Measurements from ENCODE around the gene TMEM269.

DNA sequence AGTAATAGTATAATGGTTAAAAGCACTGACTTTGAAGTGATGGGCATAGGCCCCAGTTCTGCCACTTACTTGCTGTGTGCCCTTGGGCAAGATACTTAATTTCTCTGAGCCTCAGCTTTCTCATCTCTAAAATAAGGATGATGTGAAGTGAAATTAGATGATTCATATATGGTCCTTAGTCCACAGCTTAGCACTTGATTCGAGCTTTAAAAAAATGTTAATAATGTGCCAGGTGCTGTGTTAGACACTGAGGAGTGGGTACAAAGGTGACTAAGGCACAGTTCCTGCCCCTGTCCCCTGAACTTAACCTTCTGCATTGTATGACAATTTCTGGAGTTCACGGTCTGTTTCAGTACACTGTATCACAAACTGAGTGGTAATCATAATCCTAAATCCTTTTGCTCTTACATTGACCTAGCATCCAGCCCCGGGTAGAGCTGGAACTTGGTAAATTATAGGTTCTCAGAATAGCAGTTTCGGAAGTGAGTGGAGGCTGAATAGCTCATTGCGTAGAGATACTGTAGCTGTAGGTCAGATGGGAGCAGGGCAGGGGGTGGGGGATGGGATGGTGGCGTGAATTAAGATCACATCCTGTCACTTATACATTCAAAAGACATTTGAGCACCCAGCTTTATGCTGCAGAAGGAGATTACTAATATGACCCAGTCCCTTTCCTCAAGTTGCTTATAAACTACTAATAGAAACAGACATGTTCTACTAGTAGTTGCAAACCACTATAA is 63.1 kb downstream of the TMEM269 start:
- TF ChIP-seq CBX8 (IDR thresholded peaks at IDR 0.05; ENCODE audit: borderline replicate concordance, extremely low read depth, low read depth, low read length, poor library complexity, severe bottlenecking) (no peak), ZC3H8 (IDR thresholded peaks at IDR 0.05) (no peak), USF2 (CRISPR knock-in tag; IDR thresholded peaks at IDR 0.05) (no peak), FOXP1 (CRISPR knock-in tag; IDR thresholded peaks at IDR 0.05) (no peak)
- TF ChIP-seq, protein P1, sequence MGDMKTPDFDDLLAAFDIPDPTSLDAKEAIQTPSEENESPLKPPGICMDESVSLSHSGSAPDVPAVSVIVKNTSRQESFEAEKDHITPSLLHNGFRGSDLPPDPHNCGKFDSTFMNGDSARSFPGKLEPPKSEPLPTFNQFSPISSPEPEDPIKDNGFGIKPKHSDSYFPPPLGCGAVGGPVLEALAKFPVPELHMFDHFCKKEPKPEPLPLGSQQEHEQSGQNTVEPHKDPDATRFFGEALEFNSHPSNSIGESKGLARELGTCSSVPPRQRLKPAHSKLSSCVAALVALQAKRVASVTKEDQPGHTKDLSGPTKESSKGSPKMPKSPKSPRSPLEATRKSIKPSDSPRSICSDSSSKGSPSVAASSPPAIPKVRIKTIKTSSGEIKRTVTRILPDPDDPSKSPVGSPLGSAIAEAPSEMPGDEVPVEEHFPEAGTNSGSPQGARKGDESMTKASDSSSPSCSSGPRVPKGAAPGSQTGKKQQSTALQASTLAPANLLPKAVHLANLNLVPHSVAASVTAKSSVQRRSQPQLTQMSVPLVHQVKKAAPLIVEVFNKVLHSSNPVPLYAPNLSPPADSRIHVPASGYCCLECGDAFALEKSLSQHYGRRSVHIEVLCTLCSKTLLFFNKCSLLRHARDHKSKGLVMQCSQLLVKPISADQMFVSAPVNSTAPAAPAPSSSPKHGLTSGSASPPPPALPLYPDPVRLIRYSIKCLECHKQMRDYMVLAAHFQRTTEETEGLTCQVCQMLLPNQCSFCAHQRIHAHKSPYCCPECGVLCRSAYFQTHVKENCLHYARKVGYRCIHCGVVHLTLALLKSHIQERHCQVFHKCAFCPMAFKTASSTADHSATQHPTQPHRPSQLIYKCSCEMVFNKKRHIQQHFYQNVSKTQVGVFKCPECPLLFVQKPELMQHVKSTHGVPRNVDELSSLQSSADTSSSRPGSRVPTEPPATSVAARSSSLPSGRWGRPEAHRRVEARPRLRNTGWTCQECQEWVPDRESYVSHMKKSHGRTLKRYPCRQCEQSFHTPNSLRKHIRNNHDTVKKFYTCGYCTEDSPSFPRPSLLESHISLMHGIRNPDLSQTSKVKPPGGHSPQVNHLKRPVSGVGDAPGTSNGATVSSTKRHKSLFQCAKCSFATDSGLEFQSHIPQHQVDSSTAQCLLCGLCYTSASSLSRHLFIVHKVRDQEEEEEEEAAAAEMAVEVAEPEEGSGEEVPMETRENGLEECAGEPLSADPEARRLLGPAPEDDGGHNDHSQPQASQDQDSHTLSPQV (IDR thresholded peaks at IDR 0.05), result no peak
